GM12878 (cell line): ENCODE measurements around the gene UTF1.

Experiments
- EZH2 ChIP-seq: IDR thresholded peaks from 2 replicates; pipeline ENCODE4 v1.6.1; 2012; ENCODE audit warnings: low read depth, mild to moderate bottlenecking, control low read depth, inconsistent platforms, low read length, borderline replicate concordance; ENCODE audit not compliant: control insufficient read depth
- FOS ChIP-seq: IDR thresholded peaks from 3 replicates; pipeline ENCODE4 v1.6.1; 2011; ENCODE audit warnings: borderline replicate concordance; ENCODE audit not compliant: insufficient read length; ENCODE audit errors: extremely low read depth
- FOXM1 ChIP-seq: IDR thresholded peaks from 2 replicates; pipeline ENCODE4 v1.6.1; 2012; ENCODE audit warnings: low read depth, mild to moderate bottlenecking, inconsistent platforms, low read length, moderate library complexity
- IKZF1 ChIP-seq: fragments of 450-650 bp; conservative IDR thresholded peaks from 2 replicates; pipeline ENCODE4 v1.6.1; 2017; ENCODE audit warnings: antibody characterized with exemption, mild to moderate bottlenecking
- TF ChIP-seq, protein P1 (sequence below), 3 experiments: IDR thresholded peaks in 2 of 3; conservative IDR thresholded peaks in 1 of 3; 2 replicates each; pipeline ENCODE4 v1.5.1; 2011; ENCODE audit warnings: low read depth in 3 of 3, low read length in 3 of 3, mild to moderate bottlenecking in 3 of 3, control low read depth in 2 of 3, moderate library complexity in 2 of 3, inconsistent platforms in 1 of 3, mixed read lengths in 1 of 3; ENCODE audit not compliant: control insufficient read depth in 2 of 3, insufficient read depth in 1 of 3; ENCODE audit errors: extremely low read depth in 1 of 3

DNA sequence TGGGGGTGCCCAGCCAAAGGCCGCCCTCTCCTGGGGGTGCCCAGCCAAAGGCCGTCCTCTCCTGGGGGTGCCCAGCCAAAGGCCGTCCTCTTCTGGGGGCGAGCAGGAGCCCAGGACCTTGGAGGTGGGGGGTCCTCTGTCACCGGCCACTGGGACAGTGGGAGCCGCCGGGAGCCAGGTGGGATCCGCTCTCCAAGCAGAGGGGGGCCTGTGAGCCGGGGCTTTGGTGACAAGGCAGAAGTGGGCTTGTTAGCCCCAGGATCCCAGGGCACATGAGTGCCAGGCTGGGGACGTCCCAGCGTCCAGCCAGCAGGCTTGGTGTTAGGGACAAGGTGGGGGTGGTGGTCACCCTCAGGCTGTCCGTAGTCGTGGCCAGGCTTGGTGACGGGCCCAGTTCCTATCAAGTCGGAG lies 29.4 kb upstream of the UTF1 start:
- TF ChIP-seq, protein P1, sequence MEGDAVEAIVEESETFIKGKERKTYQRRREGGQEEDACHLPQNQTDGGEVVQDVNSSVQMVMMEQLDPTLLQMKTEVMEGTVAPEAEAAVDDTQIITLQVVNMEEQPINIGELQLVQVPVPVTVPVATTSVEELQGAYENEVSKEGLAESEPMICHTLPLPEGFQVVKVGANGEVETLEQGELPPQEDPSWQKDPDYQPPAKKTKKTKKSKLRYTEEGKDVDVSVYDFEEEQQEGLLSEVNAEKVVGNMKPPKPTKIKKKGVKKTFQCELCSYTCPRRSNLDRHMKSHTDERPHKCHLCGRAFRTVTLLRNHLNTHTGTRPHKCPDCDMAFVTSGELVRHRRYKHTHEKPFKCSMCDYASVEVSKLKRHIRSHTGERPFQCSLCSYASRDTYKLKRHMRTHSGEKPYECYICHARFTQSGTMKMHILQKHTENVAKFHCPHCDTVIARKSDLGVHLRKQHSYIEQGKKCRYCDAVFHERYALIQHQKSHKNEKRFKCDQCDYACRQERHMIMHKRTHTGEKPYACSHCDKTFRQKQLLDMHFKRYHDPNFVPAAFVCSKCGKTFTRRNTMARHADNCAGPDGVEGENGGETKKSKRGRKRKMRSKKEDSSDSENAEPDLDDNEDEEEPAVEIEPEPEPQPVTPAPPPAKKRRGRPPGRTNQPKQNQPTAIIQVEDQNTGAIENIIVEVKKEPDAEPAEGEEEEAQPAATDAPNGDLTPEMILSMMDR (IDR thresholded peaks at IDR 0.05 in 2 of 3, conservative IDR thresholded peaks at IDR 0.05 in 1 of 3; ENCODE audit: control insufficient read depth in 2 of 3, extremely low read depth in 1 of 3, insufficient read depth in 1 of 3, low read depth in 3 of 3, low read length in 3 of 3), result no peak
- no peak for TF ChIP-seq FOXM1
- no peak for TF ChIP-seq IKZF1
- TF ChIP-seq EZH2, result no peak
- TF ChIP-seq FOS, result no peak
